ENCODE measurements around the gene PPP2R5C. TPM values are rescaled to one million over a fixed set of nuclear protein-coding genes. Genes with fewer than 3 reads are reported as not detected.

The PPP2R5C gene
- total and polyA plus RNA-seq, 9 of the 15 experiments (the other 6 are each of a cell fraction or from before 2014, with no cell fraction given): 284 to 617 (median 395) TPM

- TF ChIP-seq, protein P1, sequence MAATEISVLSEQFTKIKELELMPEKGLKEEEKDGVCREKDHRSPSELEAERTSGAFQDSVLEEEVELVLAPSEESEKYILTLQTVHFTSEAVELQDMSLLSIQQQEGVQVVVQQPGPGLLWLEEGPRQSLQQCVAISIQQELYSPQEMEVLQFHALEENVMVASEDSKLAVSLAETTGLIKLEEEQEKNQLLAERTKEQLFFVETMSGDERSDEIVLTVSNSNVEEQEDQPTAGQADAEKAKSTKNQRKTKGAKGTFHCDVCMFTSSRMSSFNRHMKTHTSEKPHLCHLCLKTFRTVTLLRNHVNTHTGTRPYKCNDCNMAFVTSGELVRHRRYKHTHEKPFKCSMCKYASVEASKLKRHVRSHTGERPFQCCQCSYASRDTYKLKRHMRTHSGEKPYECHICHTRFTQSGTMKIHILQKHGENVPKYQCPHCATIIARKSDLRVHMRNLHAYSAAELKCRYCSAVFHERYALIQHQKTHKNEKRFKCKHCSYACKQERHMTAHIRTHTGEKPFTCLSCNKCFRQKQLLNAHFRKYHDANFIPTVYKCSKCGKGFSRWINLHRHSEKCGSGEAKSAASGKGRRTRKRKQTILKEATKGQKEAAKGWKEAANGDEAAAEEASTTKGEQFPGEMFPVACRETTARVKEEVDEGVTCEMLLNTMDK (IDR thresholded peaks at IDR 0.05; ENCODE audit: borderline replicate concordance, insufficient read depth, low read depth, low read length, poor library complexity, severe bottlenecking): no peak
- no peak for TF ChIP-seq HNRNPUL1 (IDR thresholded peaks at IDR 0.05; ENCODE audit: low read length)
- TF ChIP-seq PTRF (tag; IDR thresholded peaks at IDR 0.05): no peak
- TF ChIP-seq CHAMP1 (IDR thresholded peaks at IDR 0.05): no peak
- TF ChIP-seq TEAD2 (tag; IDR thresholded peaks at IDR 0.05): no peak
- TF ChIP-seq SFPQ (IDR thresholded peaks at IDR 0.05; ENCODE audit: low read depth, low read length): no peak
- no peak for TF ChIP-seq GMEB1 (CRISPR knock-in tag; IDR thresholded peaks at IDR 0.05)
- TF ChIP-seq HDAC8 (tag; IDR thresholded peaks at IDR 0.05): no peak
- TF ChIP-seq KDM4B (IDR thresholded peaks at IDR 0.05; ENCODE audit: borderline replicate concordance in 2 of 2, low read depth in 1 of 2): no peak
- no peak for TF ChIP-seq POLR3G (IDR thresholded peaks at IDR 0.05; ENCODE audit: extremely low read depth, insufficient read length, insufficient replicate concordance)
- TF ChIP-seq PPARD (CRISPR knock-in tag; IDR thresholded peaks at IDR 0.05): no peak
These were observed 211.8 kb downstream of the PPP2R5C start (continued) for GRCh38 chr14:101973356-101973755.
